Cardiac fibroblast (primary cell): ENCODE results near the gene SCAF8.

ENCODE experiments used
- DNase-seq, 2 donors: peaks; one replicate each; pipeline versions ENCODE4 v3.0.0 to v3.0.0-alpha.2; 2010; ENCODE audit warnings: low read depth in 2 of 2
- H3K4me3 ChIP-seq, 2 donors: replicated peaks in 1 of 2; 1 replicate in 1 of 2; 2 replicates in 1 of 2; pipeline ENCODE4 v1.5.1; 2011; ENCODE audit warnings: low read depth in 2 of 2, low read length in 2 of 2, mild to moderate bottlenecking in 2 of 2, moderate library complexity in 1 of 2
- CTCF ChIP-seq: IDR thresholded peaks from one replicate; pipeline ENCODE4 v1.5.1; 2011; ENCODE audit warnings: low read depth, mild to moderate bottlenecking, low read length, inconsistent platforms

The SCAF8 gene

DNA sequence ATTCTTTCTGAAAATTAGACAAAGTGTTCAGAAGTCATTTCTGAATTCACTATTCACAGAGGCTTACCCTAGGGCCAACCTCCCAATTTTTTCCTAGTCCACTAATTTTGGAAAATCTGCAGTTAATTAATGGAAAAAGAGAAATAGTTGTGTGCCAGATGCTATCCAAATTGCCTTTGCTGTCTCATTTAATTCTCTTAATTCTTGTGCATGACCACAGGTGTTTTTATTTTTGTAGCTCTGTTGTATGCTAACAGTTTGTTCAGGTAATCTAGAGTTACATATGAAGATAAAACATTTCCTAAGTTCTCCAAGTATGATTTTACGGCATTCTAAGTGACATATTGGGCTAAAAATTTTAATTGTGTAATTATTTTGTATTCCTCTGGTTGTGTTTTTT is 96.8 kb downstream of the SCAF8 start:
- no peak for DNase-seq
- no peak for TF ChIP-seq CTCF
- H3K4me3 ChIP-seq: no peak overlapping the region

DNA sequence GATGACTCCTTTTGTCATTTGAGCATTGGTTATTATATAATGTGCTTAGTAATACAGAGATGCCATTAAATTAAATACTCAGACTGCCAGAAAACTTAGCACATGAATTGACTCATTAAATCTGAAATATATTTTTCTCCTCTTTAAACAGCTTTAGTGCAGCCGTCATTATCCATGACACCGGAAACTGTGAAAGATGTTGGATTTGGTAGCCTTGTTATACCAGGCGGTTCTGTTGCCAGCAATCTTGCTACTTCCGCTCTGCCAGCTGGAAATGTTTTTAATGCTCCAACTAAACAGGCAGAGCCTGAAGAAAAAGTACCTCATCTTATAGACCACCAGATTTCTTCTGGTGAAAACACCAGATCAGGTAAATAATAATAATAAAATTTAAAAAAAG is 97.6 kb downstream of the SCAF8 start:
- no peak overlapping the region for H3K4me3 ChIP-seq
- TF ChIP-seq CTCF: no peak
- no peak for DNase-seq

DNA sequence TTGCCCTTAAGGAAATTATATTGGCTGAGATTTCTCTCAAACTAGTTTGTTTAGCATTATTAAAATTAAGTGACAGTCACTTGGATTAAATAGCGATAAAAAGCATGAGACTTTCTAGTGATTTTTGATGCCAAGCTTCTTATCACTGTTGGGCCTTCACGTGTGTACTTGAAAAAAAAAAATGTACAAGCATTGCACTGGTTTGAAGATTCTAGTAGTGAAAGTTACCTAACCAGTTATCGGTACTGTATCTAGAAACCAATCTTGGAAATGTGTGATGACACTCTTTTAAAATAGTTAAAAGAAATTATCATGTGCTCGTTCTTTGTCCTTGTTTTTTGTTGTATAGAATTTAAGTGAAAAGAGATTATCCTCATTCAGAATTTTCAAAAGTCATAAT is 102.1 kb downstream of the SCAF8 start:
- no peak for DNase-seq
- no peak for TF ChIP-seq CTCF
- H3K4me3 ChIP-seq: no peak overlapping the region

DNA sequence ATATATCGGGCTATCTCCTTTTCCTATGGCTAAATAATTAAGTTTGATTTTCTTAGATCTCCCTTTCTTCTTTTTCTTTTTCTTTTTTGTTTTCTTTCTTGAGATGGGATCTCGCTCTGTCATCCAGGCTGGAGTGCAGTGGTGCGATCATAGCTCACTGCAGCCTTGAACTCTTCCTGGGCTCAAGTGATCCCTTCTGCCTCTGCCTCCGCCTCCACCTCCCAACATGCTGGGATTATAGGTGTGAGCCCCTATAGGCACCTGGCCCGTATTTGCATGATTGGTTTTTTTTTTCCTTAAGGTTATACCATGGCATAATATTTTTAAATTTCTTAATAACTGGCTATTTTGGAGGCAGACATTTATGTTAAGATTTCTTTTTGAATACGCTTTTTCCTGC is 106.3 kb downstream of the SCAF8 start:
- DNase-seq: no peak
- no peak for TF ChIP-seq CTCF

DNA sequence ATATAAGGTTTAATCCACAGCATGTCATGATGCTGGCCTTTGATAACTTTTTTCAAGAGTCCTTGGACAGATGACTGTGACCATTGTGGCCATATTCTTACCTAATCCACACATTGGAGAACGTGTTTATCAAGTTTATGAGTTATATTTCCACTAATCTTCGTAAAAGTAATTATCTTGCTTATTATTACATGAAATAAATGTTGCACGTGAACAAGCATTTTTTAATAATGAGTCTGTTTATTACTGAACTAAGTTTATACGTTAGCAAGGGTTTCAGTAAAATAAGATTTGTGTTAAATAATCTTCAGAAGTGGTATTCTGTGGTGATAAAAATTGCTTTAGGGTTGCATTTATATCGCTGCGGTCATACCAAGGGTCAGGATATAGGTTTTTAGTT is 107.1 kb downstream of the SCAF8 start:
- no peak overlapping the region for H3K4me3 ChIP-seq
- TF ChIP-seq CTCF: no peak
- DNase-seq: no peak

More for the DNA sequence above, 106.3 kb downstream of the SCAF8 start:
- no peak overlapping the region for H3K4me3 ChIP-seq

DNA sequence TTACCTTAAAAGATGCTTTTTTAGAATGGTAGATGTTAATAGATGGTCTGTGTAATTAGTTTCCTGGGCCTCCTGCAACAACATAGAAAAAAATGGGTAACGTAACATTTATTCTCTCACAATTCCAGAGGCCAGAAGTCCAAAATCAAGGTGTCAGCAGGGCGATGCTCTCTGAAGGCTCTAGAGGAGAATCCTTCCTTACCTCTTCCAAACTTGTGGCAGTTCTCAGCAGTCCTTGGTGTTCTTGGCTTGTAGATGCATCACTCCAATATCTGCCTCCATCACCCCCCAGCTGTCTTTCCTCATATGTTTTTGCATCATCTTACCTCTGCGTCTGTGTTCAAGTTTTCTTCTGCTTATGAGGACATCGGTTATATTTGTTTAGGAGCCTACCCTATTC is 107.9 kb downstream of the SCAF8 start:
- H3K4me3 ChIP-seq: no peak overlapping the region
- DNase-seq: no peak
- no peak for TF ChIP-seq CTCF

DNA sequence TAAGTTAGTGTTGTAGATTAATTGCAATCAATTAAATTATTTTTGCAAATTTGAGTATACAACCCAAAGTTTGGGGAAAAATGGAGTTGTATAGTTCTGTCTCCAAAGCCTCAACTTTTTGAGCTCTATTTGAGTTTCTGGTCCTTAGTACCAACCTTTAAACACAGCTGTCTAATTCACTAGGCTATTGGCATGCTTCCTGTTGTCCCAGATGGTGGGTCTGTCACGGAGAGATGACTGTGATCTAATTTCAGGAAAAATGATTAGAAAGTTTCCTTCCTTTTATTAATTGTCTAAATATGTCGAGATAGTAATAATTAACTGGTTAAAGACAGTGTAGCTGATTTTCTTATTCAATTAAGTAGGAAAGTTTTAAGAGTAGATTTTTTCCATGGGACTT is 109.6 kb downstream of the SCAF8 start:
- no peak for DNase-seq
- TF ChIP-seq CTCF: no peak
- H3K4me3 ChIP-seq: no peak overlapping the region
